Left kidney (tissue), 2 donors: Measurements from ENCODE around the gene ARSB. TPM values are rescaled to one million over a fixed set of nuclear protein-coding genes. Genes with fewer than 3 reads are reported as not detected.
"Not testable (repeated sequence)": the region's sequence is repeated elsewhere in the genome, so short reads cannot be mapped to it uniquely, and the experiment has no call there.

Experiments used
- DNase-seq: peaks from one replicate; pipeline ENCODE4 v3.0.0-alpha.2; 2013
- polyA plus RNA-seq: library from polyadenylated mRNA; unstranded; fragments of 120-200 nt; gene quantifications from one replicate; pipeline ENCODE4 v1.2.1, GENCODE V29; 2013; ENCODE audit not compliant: insufficient read length

Gene ARSB
- polyA plus RNA-seq, 1 donor: 28.5 TPM

DNA sequence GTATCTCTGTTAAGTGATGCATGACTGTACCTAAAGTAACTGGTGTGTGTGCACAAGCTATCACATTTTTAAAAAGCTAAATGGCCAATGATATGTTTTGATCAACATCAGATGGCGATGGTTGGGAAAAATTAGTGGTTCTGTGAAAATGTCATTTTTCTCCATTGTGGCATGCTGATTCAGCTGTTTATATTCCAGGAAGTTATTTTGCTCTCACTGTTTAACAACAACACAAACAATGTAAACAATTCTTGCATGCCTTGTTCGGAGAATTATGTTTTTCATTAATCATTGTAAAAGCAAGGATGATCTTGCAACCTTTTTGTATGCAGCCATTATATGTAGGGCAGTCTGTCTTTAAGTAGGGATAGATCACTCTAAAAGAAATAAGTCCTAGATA, 230.5 kb downstream of the ARSB start:
- DNase-seq: no peak

- DNase-seq: no peak
These were observed 232.0 kb downstream of the ARSB start for GRCh38 chr5:78753093-78753531.

DNA sequence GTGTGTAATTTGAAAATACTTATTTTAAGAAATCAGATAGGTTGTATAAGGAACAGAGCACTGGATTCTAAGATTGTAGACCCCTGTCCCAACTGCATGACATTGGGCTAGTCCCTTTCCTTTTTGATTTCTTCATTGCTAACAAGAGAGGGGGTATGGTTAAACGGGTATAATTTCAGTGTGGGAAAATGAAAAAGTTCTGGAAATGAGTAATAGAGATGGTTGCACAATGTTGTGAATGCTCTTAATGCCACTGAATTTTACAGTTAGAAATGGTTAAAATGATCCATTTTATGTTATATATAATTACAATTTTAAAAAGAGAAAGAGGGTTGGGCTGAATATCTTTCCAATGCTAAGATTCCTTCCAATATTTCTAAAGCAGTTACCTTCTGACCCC, 233.2 kb downstream of the ARSB start:
- no peak for DNase-seq

- DNase-seq: no peak
These were observed 234.8 kb downstream of the ARSB start for GRCh38 chr5:78750281-78750680.

DNA sequence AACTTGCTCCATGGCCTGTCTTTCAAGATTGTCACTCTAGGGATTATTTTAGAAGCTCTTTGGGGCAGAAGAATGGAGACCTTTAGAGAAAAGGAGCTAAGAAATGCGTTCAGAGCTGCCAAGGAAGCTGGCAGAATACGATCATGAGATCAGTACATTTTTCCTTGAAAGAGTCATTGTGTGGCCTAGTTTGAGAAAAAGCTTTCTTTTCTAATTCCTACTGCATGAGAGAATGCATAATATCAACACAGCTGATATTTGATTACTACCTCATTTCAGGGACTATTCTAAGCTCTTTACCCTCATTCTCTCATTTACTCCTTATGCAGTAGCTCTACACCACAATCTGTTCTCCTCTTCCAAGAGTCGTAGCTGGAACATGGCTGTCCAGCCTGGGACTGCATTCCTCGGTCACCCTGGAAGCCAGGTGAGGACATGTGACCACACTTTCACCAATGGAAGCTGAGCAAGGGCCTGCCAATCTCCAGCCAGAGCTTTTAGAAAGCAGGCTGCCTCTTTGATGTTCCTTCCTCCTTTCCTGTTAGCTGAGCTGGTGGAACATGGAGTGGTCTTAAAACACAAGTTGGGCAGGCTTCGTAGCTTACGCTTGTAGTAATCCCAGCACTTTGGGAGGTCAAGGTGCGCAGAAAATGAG, 237.3 kb downstream of the ARSB start:
- no peak for DNase-seq

DNA sequence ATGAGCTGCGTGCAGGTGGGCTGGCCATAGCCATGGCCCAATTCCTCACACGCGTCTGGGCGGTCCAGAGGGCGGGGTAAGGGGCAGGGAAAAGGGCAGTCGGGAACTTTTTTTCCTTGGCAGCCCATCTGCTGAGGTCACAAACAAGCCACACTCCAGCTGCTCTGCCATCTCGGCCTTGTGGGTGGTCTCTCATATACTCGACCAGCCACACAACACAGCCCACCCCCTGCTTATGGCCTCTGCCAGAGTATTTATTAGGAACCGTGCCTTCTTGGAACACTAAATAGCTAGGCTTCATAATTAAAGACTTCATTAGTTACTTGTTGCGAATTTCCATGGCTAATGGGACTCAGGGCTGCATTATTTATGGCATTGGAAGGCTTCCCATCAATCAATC, 238.1 kb downstream of the ARSB start:
- no peak for DNase-seq

DNA sequence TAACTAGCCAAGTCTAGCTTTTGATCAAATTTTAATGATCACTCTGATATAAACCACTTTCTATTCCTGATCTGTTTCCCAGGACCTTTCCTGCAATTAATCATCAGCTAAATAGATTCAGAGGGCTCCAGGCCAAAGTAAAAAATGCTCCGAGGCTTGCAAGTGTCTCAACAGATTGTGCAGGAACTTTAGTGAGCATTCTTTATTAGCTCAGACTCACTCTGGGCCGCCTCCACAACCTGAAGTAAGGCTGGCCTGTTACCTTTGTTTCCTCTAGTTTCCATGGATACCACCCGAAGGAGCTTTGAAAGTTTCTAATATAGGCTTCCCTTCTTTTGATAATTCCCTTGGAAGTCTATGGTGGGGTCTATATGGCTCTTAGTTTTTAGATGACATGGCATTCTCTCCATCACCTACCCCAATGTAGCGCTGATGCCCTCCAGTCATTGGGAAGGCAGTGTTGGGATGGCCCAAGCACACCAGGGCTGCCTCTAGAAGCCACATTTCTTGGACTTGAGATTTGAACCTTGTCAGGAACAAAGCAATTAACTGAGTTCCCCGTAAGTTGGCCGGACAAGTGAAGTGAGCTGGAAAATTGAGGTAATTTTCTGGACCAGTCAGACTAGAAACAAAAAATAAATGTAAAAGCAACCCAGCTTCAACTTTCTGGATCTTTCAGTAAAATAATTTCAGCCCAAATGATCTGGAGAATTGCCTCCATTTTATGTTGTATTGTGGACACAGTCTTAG, 238.9 kb downstream of the ARSB start:
- peak; percentile 14 for DNase-seq

- no peak for DNase-seq
These were observed 240.1 kb downstream of the ARSB start for GRCh38 chr5:78744951-78745534.

GRCh38 chr5:78741019-78741418, 244.1 kb downstream of the ARSB start:
- no peak for DNase-seq

GRCh38 chr5:78738693-78739300, 246.3 kb downstream of the ARSB start:
- no peak for DNase-seq

- DNase-seq: no peak
These were observed 247.0 kb downstream of the ARSB start for GRCh38 chr5:78738104-78738503.

DNA sequence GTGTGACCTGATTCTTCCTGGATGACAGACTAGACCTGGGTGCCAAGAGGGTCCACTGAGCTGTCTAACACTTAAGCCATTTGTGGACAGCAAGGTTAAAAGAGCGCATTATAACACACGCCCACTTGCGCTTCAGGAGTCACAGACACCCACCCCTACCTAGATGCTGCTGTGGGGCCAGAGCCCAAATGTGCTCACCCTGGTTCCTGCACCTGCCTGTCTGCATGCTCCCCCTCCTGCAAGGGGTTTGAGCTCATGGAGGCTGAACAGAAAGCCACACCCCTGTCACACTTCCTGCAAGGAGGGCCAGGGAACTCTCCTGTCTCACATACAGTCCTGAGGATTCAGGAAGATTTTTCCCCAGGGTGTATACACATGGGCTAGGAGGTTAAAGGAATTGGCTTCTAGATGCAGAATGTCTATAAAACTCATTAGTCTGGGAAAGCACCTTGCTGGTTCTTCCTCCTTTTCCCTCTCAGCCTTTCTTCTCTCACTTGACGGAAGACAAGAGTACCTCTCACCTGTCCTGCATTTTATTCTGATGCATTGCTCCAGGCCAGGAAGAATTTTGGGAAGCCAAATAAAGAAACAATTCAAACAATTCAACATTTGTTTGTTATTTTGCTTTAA, 249.2 kb downstream of the ARSB start:
- DNase-seq: no peak

GRCh38 chr5:78734950-78735349, 250.2 kb downstream of the ARSB start:
- DNase-seq: no peak

DNA sequence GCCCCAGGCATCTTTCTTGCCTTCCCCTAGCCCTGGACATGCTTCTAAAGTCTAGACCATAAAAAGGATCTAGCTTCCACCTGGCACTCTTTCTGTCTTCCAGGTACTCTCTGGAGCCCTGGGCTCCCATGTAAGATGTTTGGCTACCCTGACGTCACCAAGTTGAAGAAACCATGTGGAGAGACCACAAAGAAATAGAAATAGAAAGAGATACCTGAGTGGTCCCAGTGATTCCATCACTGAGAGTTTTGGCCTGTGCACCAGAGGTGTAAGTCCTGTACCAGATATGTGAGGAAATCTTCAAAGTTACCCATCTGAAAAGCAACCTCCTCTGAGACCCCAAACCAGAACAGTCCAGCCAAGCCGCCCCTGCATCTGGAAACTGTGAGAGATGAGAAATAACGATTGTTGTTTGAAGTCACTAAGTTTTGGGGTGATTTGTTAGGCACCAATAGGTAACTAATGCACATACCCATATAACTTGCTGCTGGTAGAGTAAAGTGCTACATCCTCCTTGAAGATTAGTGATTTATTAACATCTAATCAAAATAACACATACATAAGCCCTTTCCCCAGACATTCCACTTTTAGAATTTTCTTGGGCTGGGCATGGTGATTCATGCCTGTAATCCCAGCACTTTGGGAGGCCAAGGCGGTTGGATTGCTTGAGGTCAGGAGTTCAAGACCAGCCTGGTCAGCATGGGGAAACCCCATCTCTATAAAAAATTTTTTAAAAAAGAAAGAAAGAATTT, 250.8 kb downstream of the ARSB start:
- no peak for DNase-seq

GRCh38 chr5:78732721-78733120, 252.4 kb downstream of the ARSB start:
- not testable (repeated sequence) for DNase-seq

GRCh38 chr5:78731884-78732283, 253.2 kb downstream of the ARSB start:
- DNase-seq: no peak

- DNase-seq: no peak
These were observed 254.6 kb downstream of the ARSB start for GRCh38 chr5:78730300-78731094.

DNA sequence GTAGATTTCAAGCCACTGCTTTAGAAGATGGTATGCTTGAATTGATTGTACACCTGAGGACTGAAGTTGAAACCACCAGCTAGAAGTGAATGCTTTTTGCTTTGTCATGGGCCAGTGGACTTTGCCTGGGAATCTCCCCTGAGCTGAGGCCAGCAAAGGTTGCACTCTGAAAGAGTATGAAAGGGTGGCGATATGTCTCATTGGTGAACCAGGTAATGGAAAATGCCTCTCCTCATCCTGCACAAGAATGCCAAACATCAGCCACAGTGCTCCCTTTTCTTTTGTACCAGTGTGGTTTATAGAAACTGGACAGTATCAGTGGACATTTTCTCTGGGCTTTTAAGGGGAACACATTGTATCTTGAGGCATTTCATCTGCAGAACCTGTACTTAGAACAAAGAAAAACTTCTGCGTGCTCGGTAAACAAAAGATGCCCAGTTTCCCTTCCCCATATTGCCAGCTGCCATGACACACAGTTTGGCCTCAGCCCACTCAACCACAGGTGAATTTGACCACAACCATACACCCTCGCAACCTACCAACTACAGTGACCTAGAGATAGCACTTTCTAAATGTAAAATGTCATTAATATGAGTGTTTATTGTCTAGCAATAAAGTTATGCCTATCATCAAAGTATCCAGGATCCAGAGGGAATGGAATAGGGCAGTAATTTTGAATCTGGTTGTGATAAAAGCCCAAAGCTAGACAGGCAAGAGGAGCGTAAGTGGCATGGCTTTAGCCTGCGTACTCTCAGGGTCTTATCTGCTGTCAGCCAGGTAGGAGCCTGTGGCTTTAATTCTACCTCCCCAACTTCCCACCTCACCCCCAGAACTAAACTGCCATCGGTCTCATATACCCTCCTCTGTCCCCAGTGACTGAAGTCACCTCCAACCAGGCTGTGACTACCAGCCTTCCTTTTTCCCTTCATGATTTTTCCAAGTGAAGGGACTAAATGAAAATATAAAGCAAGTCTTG, 257.0 kb downstream of the ARSB start:
- DNase-seq: no peak
